K562 (cell line): ENCODE measurements around the gene KLK8. TPM values are rescaled to one million over a fixed set of nuclear protein-coding genes. Genes with fewer than 3 reads are reported as not detected.

Experiments used
- CBX1 ChIP-seq: sonication (generic); IDR thresholded peaks from 2 replicates; pipeline ENCODE4 v1.6.1; 2016; ENCODE audit warnings: antibody characterized with exemption, low read depth, mild to moderate bottlenecking
- DIDO1 ChIP-seq: fragments of 450-650 bp; IDR thresholded peaks from 2 replicates; pipeline ENCODE4 v1.6.1; 2016; ENCODE audit warnings: low read depth, missing biosample characterization, missing genetic modification characterization
- MEF2D ChIP-seq: conservative IDR thresholded peaks from 2 replicates; pipeline ENCODE4 v1.6.1; 2016; ENCODE audit warnings: low read depth, missing genetic modification characterization, missing compliant biosample characterization
- NFE2 ChIP-seq: IDR thresholded peaks from 2 replicates; pipeline ENCODE4 v1.6.1; 2014; ENCODE audit warnings: antibody characterized with exemption, low read depth
- POLR3A ChIP-seq: IDR thresholded peaks from 2 replicates; pipeline ENCODE4 v1.6.1; 2011; ENCODE audit warnings: borderline replicate concordance, mild to moderate bottlenecking, moderate library complexity; ENCODE audit not compliant: insufficient read length, insufficient read depth; ENCODE audit errors: extremely low read depth
- SETDB1 ChIP-seq: IDR thresholded peaks from one replicate; pipeline ENCODE4 v1.6.1; 2012; ENCODE audit warnings: low read length, control low read depth, inconsistent platforms
- ZNF217 ChIP-seq: sonication (generic); formaldehyde crosslinking; IDR thresholded peaks from 2 replicates; pipeline ENCODE4 v1.8.0; 2022; ENCODE audit warnings: mild to moderate bottlenecking, missing genetic modification reagents
- polyA plus RNA-seq, 8 experiments: library from polyadenylated mRNA; depleted of rRNA in 4 of 8; stranded (reverse) in 5 of 8; unstranded in 3 of 8; fragments of >200 nt; fragmentation: Nextera tagmentation in 2 of 8; fragmentation: Illumina TruSeq in 1 of 8; extraction: Ambion mirVana in 2 of 8; extraction: Trizol in 1 of 8; gene quantifications; 2 replicates each; pipeline versions ENCODE4 v1.2.1 to v1.2.3, GENCODE V29; 2011 to 2014; ENCODE audit warnings: inconsistent platforms in 1 of 8, missing spikeins in 1 of 8
- total RNA-seq, 7 experiments: library from RNA; depleted of rRNA in 6 of 7; stranded (reverse); fragments of >200 nt in 6 of 7; fragmentation: Illumina TruSeq in 2 of 7; extraction: Trizol in 2 of 7; gene quantifications; 2 replicates each; pipeline versions ENCODE4 v1.2.1 to v1.2.3, GENCODE V29; 2011 to 2021; ENCODE audit warnings: low replicate concordance in 1 of 7
- TF ChIP-seq, protein P1 (sequence below): fragments of 250-450 bp; sonication (Bioruptor Pico); IDR thresholded peaks from 2 replicates; pipeline ENCODE4 v1.4.0; 2020; ENCODE audit warnings: mild to moderate bottlenecking
- TF ChIP-seq, protein P2 (sequence below): fragments of 450-650 bp; formaldehyde crosslinking; IDR thresholded peaks from 2 replicates; pipeline ENCODE4 v1.4.0; 2020; ENCODE audit warnings: mild to moderate bottlenecking, moderate library complexity
- TF ChIP-seq, protein P3 (sequence below), 2 experiments: IDR thresholded peaks; 2 replicates each; pipeline ENCODE4 v1.6.1; 2011; ENCODE audit warnings: borderline replicate concordance in 1 of 2, control low read depth in 1 of 2, low read depth in 1 of 2, low read length in 1 of 2, mild to moderate bottlenecking in 1 of 2, mixed read lengths in 1 of 2, moderate library complexity in 1 of 2; ENCODE audit not compliant: insufficient read depth in 1 of 2, insufficient read length in 1 of 2, poor library complexity in 1 of 2, severe bottlenecking in 1 of 2; ENCODE audit errors: extremely low read depth in 1 of 2
- TF ChIP-seq, protein P4 (sequence below), 2 experiments: fragments of 450-650 bp; IDR thresholded peaks; 2 replicates each; pipeline ENCODE4 v1.6.1; 2016; ENCODE audit warnings: mild to moderate bottlenecking in 2 of 2, borderline replicate concordance in 1 of 2, low read depth in 1 of 2, moderate library complexity in 1 of 2
- TF ChIP-seq, protein P5 (sequence below), 2 experiments: fragments of 450-650 bp; IDR thresholded peaks; 2 replicates each; pipeline ENCODE4 v1.6.1; 2016

KLK8 gene
- total and polyA plus RNA-seq, 9 of the 15 experiments (the other 6 are each of a cell fraction or from before 2014, with no cell fraction given), result 0.37 to 1.7 (median 0.76) TPM

DNA sequence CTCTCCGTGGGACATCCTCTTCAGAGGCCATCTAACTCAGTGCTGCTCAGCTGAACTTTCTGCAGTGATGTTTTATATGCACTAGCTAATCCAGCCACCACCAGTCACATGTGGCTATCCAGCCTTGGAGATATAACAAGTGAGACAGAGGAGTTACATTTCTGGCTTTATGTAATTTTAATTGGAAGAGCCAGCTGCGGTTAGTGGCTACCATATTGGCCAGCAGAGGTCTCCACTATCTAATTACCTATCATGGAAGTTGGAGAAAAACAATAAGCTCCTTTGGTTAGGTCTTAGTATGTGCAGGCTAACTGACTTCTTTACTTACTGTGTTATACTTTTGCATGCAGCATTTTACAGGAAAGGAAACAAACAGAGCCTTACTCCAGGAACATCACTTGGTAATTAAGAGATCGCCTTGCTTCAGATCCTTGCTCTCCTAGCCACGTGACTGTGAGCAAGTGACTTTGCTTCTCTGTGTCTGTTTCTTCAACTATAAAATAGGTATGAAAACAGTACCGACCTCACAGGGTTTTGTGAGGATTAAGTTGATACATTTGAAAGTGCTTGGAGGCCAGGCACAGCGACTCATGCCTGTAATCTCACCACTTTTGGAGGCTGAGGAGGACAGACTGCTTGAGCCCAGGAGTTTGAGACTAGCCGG, 19.7 kb upstream of the KLK8 start (continued):
- TF ChIP-seq, protein P1, sequence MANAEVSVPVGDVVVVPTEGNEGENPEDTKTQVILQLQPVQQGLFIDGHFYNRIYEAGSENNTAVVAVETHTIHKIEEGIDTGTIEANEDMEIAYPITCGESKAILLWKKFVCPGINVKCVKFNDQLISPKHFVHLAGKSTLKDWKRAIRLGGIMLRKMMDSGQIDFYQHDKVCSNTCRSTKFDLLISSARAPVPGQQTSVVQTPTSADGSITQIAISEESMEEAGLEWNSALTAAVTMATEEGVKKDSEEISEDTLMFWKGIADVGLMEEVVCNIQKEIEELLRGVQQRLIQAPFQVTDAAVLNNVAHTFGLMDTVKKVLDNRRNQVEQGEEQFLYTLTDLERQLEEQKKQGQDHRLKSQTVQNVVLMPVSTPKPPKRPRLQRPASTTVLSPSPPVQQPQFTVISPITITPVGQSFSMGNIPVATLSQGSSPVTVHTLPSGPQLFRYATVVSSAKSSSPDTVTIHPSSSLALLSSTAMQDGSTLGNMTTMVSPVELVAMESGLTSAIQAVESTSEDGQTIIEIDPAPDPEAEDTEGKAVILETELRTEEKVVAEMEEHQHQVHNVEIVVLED, result no peak
- TF ChIP-seq DIDO1 (tag), result no peak
- TF ChIP-seq, protein P2, sequence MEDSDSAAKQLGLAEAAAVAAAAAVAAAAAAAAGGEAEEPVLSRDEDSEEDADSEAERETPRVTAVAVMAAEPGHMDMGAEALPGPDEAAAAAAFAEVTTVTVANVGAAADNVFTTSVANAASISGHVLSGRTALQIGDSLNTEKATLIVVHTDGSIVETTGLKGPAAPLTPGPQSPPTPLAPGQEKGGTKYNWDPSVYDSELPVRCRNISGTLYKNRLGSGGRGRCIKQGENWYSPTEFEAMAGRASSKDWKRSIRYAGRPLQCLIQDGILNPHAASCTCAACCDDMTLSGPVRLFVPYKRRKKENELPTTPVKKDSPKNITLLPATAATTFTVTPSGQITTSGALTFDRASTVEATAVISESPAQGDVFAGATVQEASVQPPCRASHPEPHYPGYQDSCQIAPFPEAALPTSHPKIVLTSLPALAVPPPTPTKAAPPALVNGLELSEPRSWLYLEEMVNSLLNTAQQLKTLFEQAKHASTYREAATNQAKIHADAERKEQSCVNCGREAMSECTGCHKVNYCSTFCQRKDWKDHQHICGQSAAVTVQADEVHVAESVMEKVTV (CRISPR knock-in tag), result 0 out of 2 replicates have a peak, but pooled peaks have one; percentile 46
- TF ChIP-seq, protein P3, sequence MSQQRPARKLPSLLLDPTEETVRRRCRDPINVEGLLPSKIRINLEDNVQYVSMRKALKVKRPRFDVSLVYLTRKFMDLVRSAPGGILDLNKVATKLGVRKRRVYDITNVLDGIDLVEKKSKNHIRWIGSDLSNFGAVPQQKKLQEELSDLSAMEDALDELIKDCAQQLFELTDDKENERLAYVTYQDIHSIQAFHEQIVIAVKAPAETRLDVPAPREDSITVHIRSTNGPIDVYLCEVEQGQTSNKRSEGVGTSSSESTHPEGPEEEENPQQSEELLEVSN (IDR thresholded peaks at IDR 0.05; ENCODE audit: borderline replicate concordance in 1 of 2, extremely low read depth in 1 of 2, insufficient read depth in 1 of 2, insufficient read length in 1 of 2, low read depth in 1 of 2, low read length in 1 of 2, poor library complexity in 1 of 2, severe bottlenecking in 1 of 2), result no peak
- TF ChIP-seq, protein P4, sequence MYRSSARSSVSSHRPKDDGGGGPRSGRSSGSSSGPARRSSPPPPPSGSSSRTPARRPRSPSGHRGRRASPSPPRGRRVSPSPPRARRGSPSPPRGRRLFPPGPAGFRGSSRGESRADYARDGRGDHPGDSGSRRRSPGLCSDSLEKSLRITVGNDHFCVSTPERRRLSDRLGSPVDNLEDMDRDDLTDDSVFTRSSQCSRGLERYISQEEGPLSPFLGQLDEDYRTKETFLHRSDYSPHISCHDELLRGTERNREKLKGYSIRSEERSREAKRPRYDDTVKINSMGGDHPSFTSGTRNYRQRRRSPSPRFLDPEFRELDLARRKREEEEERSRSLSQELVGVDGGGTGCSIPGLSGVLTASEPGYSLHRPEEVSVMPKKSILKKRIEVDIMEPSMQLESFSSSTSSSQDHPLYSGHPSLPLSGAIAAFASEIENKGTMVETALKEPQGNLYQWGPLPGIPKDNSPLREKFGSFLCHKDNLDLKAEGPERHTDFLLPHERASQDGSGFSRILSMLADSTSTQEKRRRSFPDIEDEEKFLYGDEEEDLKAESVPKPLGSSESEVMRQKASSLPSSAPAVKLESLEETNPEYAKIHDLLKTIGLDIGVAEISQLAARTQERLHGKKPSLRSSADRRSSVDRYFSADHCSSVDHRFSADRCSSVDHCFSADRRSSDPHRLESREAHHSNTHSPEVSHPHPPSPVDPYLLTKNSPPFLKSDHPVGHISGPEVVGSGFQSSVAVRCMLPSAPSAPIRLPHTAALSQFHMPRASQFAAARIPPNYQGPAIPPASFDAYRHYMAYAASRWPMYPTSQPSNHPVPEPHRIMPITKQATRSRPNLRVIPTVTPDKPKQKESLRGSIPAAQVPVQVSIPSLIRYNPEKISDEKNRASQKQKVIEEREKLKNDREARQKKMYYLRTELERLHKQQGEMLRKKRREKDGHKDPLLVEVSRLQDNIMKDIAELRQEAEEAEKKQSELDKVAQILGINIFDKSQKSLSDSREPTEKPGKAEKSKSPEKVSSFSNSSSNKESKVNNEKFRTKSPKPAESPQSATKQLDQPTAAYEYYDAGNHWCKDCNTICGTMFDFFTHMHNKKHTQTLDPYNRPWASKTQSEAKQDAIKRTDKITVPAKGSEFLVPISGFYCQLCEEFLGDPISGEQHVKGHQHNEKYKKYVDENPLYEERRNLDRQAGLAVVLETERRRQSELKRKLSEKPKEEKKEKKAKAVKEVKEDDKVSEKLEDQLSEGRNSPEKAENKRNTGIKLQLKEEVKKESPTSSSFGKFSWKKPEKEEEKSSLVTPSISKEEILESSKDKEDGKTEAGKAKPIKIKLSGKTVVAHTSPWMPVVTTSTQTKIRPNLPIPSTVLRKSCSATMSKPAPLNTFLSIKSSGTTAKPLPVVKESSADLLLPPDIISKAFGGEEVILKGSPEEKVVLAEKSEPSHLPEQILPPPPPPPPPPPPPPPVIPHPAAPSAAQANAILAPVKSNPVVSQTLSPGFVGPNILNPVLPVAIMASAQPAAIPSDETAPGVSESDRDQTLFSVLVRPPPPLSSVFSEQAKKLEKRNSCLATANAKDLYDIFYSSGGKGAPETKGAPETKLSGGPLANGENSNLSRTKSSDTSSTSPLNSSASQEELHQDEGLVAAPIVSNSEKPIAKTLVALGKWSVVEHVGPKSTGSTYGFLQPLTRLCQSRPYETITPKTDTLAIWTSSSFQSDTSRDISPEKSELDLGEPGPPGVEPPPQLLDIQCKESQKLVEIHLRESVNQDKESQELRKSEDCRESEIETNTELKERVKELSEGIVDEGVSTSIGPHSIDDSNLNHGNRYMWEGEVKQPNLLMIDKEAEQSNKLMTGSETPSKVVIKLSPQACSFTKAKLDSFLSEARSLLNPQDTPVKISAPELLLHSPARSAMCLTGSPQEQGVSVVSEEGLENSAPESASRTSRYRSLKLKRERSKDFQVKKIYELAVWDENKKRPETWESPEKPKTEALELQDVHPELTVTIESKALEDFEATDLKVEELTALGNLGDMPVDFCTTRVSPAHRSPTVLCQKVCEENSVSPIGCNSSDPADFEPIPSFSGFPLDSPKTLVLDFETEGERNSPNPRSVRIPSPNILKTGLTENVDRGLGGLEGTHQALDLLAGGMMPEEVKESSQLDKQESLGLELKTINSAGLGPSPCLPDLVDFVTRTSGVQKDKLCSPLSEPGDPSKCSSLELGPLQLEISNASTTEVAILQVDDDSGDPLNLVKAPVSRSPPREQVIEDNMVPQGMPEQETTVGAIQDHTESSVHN (IDR thresholded peaks at IDR 0.05; ENCODE audit: borderline replicate concordance in 1 of 2, low read depth in 1 of 2), result no peak
- TF ChIP-seq NFE2, result no peak
- no peak for TF ChIP-seq ZNF217
- TF ChIP-seq SETDB1, result no peak
- no peak for TF ChIP-seq POLR3A
- TF ChIP-seq CBX1, result no peak
- no peak for TF ChIP-seq MEF2D (tag)
- TF ChIP-seq, protein P5, sequence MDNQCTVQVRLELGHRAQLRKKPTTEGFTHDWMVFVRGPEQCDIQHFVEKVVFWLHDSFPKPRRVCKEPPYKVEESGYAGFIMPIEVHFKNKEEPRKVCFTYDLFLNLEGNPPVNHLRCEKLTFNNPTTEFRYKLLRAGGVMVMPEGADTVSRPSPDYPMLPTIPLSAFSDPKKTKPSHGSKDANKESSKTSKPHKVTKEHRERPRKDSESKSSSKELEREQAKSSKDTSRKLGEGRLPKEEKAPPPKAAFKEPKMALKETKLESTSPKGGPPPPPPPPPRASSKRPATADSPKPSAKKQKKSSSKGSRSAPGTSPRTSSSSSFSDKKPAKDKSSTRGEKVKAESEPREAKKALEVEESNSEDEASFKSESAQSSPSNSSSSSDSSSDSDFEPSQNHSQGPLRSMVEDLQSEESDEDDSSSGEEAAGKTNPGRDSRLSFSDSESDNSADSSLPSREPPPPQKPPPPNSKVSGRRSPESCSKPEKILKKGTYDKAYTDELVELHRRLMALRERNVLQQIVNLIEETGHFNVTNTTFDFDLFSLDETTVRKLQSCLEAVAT (IDR thresholded peaks at IDR 0.05), result peak in 1 of 2 experiments; percentile 34; a peak in 1 of 4 replicates
